Cardiac septum (tissue), 1 donor: ENCODE results near the gene MFRP. TPM values are rescaled to one million over a fixed set of nuclear protein-coding genes. Genes with fewer than 3 reads are reported as not detected.

Experiments
- DNase-seq: peaks from one replicate; pipeline ENCODE4 v3.0.0-alpha.2; 2020; ENCODE audit warnings: low spot score
- intact Hi-C: fragments of 100-400 bp; cut with DNase I; formaldehyde crosslinking; loops from one replicate; pipeline ENCODE4 v1.14.0; 2022
- microRNA-seq: library from miRNA; unstranded; fragments of <30 nt; microRNA quantifications from one replicate; pipeline ENCODE4 v1.2.0, GENCODE V29; 2020
- total RNA-seq: library from RNA; stranded (reverse); fragmentation: NEBNext Ultra II Directional; extraction: Animal tissue kit (Norgen Biotek cat#: 25700); gene quantifications from one replicate; pipeline ENCODE4 v1.2.1, GENCODE V29; 2021
- donor health status: DM: no; HTN: no; CAD: no.

MFRP gene
- total RNA-seq, 1 donor from 2014 or later: not detected

DNA sequence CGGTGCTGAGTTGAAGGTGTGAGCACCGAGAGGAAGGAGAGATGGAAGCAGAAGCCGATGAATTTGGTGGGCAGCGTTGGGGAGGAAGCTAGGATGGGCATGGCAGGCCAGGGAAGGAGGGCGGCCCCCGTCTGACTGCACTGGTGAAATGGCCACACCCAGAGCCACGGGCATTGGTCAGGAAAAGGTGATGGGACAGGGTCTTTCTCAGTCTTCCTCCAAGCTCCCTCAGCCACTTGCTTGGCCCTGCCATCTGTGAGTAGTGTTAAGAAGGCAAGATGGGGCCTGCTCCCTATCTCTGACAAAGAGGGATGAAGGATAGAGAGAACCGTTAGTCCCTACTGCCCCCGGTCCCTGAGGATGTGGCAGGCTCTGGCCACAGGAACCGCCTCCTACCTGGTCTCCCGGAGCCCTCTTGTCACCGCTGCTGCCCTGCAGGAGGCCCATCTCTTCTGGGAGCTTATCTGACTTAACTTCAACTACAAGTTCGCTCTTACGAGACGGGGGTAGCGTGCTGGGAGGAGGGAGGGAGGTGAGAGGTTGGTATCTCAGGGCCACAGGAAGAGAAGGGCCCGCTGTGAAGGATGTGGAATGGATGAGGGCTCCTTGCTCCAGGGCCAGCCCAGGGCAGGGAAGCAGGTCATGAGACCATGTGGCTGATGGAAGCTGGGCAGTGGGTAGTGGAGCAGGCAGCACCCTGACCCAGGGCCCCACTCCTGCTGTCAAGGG is 36.4 kb downstream of the MFRP start:
- intact Hi-C loops: no loop called here
- no peak for DNase-seq

- no peak for DNase-seq
- intact Hi-C loops: no loop called here
Observed at GRCh38 chr11:119309411-119309810, 37.1 kb downstream of the MFRP start.

GRCh38 chr11:119307974-119308373 is 38.5 kb downstream of the MFRP start:
- intact Hi-C loops: no loop called here
- DNase-seq: no peak

DNA sequence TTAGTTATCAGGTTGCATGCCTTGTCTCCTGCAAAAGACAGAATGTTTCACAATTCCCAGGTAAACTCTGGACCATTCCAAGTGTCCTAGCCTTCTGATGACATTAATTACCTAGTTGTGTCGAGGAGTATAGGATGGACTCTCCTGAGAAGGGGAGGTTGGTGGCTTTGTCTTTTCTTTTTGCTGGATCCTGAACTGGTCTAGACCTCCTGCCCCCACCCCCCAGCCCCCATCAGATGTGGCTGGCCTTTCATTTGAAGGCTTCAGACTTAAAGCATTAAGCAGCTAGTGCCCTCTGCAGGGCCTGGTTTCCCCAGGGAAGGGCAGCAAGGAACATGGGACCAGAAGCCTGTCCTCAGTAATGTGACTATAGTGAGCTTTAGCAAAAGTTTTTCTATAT is 39.3 kb downstream of the MFRP start:
- intact Hi-C loops: no loop called here
- no peak for DNase-seq

GRCh38 chr11:119306373-119306890 is 40.1 kb downstream of the MFRP start:
- DNase-seq: no peak
- intact Hi-C loops: no loop called here

- intact Hi-C loops: no loop called here
Observed at GRCh38 chr11:119305556-119306372, 40.7 kb downstream of the MFRP start.

DNA sequence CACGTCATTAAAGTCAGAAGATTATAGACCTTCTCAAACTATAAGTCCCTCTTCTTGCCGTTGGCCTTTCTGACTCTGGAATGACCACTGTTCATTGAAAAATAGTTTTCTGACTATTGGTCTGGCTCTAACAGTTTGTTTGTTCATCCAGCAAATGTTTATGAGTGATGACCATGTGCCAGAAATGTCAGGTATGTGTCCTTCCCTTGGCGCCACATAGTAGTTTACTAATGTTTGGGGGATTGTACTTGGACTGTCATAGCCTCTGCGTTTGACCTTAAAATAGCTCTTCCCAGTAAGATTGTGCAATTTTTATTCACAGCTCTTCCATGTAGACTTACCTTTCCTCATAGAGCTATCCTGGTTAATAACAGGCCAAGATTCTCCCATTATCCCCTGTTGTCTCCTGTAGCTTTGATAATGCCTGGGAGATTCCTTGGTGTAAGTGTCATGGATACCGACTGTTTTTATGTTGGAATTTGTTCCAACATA is 43.2 kb downstream of the MFRP start:
- intact Hi-C loops: no loop called here
- DNase-seq: no peak

More at GRCh38 chr11:119305556-119306372, 40.7 kb downstream of the MFRP start:
- DNase-seq: no peak

DNA sequence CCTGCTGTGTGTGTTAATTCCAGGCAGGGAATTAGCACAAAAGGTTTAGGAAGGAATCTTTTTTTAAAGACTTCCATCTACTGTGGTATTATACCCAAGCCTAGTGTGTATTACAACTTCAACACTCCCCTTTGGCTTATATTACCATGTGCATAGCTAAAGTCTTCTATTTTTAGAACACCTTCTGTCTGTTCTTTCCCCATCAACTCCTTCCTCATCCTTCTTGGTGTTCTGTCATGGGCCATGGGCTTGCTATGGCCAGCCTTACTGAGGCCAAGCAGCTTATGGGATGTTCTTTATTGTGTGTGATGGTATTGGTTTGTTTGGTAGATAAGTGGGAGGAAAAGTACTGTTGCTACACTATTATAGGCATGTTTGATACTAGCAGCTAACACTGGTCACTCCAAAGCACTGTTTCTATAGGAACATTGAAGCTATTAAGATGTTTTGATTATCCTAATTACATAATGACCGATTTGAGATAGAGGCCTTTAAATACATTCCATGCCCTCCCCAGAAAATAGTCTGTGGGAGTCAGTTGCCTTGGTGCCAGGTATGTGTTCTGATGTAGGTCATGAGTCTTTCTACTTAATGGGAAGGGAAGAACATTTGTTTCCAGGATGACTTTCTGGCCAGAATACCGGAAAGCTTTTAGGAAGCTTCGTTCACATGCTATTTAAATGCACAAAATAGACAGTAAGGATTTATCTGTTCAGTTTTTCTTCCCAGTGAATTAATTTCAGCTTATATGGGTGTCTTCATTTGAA is 46.1 kb downstream of the MFRP start:
- intact Hi-C loops: no loop called here
- DNase-seq: no peak

- DNase-seq: no peak
- intact Hi-C loops: no loop called here
Observed at GRCh38 chr11:119299416-119299815, 47.1 kb downstream of the MFRP start.

DNA sequence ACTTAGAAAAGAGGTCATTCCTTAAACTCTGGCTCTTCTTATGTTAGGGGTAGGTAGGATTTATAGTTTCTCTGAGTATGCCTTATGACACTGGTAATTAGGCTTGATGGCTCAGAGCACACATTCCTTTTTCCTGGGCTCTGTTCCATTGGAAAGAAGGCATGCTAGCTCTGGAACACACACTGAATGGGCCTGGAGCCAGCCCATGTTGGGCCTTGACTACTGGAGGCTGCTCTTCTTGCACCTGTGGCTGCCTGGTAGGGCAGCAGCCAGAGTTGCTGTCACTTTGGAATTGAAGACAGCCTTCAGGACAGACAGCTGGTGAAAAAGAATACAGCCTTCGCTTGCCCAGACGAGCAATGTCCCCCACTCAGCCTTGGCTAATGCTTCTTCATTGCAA is 47.8 kb downstream of the MFRP start:
- intact Hi-C loops: no loop called here
- peak; percentile 81 for DNase-seq

DNA sequence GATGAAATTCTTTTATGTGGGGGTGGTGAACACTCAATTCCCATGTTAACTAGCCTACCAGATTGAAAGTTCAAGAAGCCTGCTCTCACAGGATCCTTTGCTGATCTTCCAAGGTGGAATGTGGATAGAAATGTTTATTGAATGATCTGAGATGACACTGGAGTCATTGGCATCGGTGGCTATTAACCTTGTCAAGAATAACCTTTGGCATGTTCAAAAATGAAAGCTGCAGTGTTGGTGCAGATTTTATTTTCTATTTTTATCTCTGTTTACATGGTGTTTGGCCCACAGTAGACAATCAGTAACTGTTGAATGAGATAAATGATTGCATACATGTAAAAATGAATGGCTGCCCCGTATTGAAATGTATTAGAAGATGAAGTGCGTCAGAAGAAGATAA is 48.6 kb downstream of the MFRP start:
- intact Hi-C loops: no loop called here
- DNase-seq: no peak

DNA sequence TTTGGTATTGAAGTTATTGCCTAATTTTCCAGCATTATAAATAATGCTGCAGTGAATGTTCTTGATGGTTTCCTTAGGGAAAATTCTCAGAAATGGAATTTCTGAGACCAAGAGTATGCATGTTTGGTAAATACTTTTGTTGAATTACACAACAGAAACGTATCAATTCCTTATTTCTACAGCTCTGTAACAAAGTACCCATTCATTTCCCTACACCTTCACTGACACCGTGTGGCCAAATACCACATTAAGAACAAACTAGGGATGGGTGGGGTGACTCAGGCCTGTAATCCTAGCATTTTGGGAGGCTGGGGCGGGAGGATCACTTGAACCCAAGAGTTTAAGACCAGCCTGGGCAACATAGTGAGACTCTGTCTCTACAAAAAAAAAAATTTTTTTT is 51.3 kb downstream of the MFRP start:
- intact Hi-C loops: no loop called here
- DNase-seq: no peak

DNA sequence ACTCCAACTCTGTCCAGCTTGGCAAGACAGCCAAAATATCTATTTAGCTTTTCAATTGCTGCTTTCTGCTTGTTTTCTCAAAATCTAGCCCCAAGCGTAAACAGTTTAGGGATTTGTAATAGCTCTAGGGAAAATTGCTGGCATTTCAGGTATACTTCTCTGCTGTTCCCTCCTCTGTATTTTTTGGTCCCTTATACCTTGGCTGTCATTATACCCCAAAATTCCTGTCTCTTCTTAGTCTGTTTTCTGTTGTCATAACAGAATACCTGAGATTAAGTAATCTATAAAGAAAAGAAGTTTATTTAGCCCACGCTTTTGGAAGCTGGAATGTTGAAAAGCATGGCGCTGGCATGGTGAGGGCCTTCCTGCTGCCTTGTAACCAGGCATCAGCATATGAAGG is 53.0 kb downstream of the MFRP start:
- DNase-seq: no peak
- intact Hi-C loops: no loop called here

- DNase-seq: no peak
- intact Hi-C loops: no loop called here
Observed at GRCh38 chr11:119290894-119291497, 55.5 kb downstream of the MFRP start.

Small RNA genes lying within 50 kb of the gene (microRNA-seq; reads per million reads assigned to microRNA genes)
- gene MIR6756: not detected

Other genes starting within 250 kb of the MFRP start
- 18.9 TPM for gene DPAGT1, start 244.9 kb downstream of the MFRP start, total RNA-seq
- gene C2CD2L, start 239.4 kb downstream of the MFRP start, total RNA-seq: 11.8 TPM
- 14.5 TPM for gene HINFP, start 225.1 kb downstream of the MFRP start, total RNA-seq
- 1.0 TPM for gene ABCG4, start 197.7 kb downstream of the MFRP start, total RNA-seq
- gene NLRX1, start 178.0 kb downstream of the MFRP start, total RNA-seq: 25.4 TPM
- not detected for gene NHERF4, start 161.2 kb downstream of the MFRP start, total RNA-seq
- 13.4 TPM for gene CBL, start 140.4 kb downstream of the MFRP start, total RNA-seq
- gene MCAM, start 29.6 kb downstream of the MFRP start, total RNA-seq: 110 TPM
- gene RNF26, start 12.2 kb downstream of the MFRP start, total RNA-seq: 10.7 TPM
- gene C1QTNF5, start 5.8 kb downstream of the MFRP start, total RNA-seq: 33.8 TPM
- 80.0 TPM for gene USP2, start 35.0 kb upstream of the MFRP start, total RNA-seq
- 6.8 TPM for gene THY1, start 76.5 kb upstream of the MFRP start, total RNA-seq